ENCODE data around the gene MC1R.

DNA sequence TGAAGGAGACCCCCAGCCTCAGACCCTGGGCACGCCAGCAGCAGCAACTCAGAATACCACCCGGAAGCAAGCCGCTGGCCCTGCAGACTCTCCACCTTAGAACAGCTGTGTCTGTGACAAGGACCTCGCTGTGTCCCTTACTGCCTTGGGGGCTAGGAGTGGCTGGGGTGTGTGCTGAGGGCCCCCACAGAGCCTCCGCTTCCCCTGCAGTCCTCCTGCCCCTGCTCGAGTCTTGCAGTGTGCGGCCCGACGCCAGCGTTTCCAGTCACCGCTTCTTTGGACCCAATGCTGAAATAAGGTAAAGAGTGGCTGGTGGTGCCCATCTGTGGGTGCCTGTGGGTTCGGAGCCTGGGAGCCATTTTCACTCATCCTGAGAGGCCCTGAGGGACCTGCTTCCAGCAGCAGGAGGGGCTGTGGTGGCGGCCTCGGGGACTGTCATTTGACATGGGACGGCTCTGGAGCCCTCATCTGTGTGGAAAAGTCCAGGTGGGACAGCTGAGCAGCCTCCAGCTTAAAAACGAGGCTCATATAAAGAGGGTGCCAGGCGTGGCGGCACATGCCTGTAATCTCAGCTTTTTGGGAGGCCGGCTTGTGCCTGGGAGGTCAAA lies 14.7 kb upstream of the MC1R start:
- TF ChIP-seq POLR2A (IDR thresholded peaks at IDR 0.05; ENCODE audit: low read depth, low read length), result no peak
- no peak for TF ChIP-seq POLR2AphosphoS5 (IDR thresholded peaks at IDR 0.05; ENCODE audit: low read depth, low read length)
- no peak for TF ChIP-seq TAF1 (IDR thresholded peaks at IDR 0.05; ENCODE audit: borderline replicate concordance, low read depth, low read length)

All from GM12892 (cell line).